HUDEP-2 (cell line): ENCODE data around the gene QRFPR.
A peak's percentile ranks its signal among the peaks of the same experiment; 100 is the strongest.
"Not testable (repeated sequence)": the region's sequence is repeated elsewhere in the genome, so short reads cannot be mapped to it uniquely, and the experiment has no call there.

Experiments used
- DNase-seq, 76 experiments: peaks; one replicate each; lab custom pipeline; 2025; ENCODE audit not compliant: unreplicated experiment in 76 of 76; lab: John Stamatoyannopoulos, UW

QRFPR gene

DNA sequence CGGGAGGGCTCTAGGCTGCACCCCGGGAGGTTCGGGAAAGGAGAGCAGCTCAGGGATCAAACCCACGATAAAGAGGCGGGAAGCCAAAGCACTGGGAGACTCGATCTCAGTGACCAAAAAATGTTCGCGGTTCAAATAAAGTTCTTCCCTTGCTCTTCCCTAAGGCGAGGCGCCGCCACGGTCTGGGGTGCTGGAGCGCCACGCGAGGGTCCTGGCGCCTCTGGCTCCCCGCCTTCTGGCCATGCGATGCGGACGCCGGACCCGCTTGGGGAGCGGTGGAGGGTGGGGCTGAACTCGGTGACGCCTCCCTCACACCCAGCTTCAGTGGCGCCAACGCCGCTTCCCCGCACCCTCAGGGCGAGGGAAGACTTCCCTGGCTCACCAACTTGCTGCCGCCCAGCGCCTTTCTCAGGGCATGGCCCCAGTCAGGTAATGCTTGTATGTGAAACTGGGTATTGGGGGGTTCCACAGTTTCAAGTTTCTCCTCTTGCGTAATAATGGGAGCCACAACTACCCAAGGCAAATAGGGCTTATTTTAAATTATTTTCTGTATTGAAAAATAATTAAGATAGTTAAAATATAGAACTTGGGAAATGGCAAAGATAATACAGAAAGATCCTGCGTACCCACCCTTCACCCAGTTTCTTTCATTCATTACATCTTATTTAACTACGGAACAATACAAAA is at the start of gene QRFPR:
Gene QRFPR, minus strand, starts transcription at position 243 of the 687 bp plus-strand sequence. CDS start 371 bp downstream, outside the sequence.
- DNase-seq = peak in 3 of 76 experiments; percentile 1 to 8 (median 4)

DNA sequence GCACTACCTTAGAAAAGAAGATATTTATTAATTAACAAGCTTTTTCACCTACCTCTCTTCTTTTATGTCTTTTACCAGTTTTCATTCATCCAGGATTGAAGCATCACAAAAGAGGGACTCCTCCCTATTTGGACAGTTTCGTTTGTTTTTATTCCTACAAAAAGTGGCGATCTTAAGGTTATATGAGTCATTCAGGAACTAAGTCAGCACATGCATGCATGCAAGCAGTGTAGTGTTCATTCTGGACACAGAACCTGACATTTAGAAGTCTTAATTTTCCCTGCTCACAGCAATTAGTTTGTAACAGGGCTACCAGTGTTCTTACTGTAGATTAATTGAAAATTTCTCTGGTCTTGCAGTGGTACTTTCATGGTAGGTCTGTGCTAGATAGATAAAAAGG is 47.9 kb upstream of the QRFPR start:
- no peak for DNase-seq

DNA sequence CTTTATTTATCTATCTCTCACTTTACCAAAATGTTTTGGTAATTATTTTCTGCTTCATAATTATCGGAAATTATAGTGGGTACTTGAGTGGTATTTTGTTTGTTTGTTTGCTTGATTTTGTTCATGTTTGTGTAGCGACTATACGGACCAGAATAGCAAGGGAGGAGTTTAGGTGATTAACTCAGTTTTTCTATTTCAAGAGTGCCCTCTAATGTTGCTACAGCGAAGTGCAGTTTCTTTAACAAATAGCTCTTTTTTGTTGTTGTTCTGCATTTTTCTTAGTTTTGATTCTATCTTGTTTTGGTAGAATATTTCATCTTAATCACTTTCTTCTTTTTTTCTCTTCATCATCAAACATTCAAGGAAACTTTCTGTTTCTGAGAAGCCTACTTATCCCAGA is 40.8 kb upstream of the QRFPR start:
- peak in 1 of 76 experiments; percentile 2 for DNase-seq

DNA sequence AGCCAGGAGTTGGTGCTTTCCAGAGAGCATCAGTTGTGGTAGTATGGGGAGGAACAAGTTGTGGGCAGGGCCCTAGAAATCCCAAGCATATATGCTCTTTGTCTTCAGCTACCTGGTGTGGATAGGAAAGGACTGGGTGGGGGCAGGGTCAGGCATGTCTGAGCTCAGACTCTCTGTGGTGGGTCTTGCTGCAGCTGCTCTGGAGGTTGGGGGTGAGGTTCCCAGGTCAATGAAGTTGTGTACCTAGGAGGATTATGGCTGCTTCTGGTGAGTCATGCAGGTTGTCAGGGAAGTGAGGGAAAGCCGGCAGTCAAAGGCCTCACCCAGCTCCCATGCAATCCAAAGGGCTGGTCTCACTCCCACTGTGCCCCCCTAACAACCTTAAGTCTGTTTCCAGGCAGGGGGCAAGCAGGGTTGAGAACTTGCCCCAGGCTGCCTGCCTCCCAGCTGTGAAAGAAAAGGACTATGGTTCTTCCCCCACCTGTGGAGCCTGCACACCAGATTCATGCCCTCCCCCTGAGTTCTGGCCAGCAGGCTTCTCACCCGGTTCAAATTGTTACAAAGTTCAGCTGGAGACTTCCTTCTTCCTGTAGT is 30.4 kb upstream of the QRFPR start:
- no peak for DNase-seq

DNA sequence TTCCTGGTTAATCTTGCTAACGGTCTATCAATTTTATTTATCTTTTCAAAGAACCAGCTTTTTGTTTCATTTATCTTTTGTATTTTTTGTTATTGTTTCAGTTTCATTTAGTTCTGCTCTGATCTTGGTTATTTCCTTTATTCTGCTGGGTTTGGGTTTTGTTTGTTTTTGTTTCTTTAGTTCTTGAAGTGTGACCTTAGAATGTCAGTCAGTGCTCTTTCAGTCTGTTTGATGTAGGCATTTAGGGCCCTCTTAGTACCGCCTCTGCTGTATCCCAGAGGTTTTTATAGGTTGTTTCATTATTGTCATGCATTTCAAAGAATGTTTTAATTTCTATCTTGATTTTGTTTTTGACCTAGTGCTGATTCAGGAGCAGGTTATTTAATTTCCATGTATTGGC is 27.7 kb upstream of the QRFPR start:
- not testable (repeated sequence) for DNase-seq

DNA sequence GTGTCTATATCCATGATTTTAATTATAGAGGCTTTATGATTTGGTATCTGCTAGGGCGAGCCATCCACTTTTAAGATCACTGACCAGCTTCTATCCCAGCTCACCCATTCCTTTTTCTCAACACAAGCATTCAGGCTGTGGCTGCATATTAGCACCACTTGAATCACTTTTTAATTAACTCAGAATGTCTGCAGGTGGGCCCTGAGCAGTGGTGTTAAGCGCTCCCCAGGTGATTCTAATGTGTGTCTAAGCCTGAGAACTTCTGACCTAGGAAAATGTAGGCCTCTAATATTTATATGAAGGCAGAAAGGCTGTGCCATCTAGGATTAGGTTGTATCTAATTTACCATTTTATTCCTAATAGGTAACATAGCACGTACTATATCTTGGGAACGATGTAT is 19.8 kb upstream of the QRFPR start:
- no peak for DNase-seq

DNA sequence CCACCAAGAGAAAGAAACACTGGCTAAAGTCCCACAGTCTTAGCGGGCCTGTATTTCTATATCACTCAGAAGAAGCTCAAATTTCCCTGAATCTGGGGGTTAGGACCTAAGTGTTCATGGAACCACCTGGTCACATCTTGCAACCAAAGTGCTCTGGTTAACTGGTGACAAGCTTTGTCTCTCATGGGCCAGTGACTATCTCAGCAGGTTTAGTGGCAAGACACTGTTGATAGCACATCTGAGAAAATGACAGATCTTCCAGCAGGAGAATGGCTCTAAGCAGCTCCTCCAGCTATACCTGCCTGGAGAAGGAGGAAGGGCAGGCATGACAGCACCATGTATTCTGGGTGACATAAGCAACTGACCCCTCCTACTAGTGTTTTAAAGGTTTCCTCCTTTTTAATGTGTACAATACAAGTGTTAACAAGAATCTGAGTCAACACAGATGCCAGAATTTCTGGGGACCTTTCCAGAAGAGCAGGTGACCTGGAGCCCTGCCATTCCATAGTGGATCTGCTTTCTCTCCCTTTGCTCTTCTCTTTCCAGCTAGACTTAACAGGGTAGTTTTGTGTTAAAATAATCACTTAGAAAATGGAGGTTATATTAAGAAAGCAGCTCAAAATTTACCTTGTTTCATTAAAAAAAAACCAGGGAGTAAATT is 17.3 kb upstream of the QRFPR start:
- no peak for DNase-seq

DNA sequence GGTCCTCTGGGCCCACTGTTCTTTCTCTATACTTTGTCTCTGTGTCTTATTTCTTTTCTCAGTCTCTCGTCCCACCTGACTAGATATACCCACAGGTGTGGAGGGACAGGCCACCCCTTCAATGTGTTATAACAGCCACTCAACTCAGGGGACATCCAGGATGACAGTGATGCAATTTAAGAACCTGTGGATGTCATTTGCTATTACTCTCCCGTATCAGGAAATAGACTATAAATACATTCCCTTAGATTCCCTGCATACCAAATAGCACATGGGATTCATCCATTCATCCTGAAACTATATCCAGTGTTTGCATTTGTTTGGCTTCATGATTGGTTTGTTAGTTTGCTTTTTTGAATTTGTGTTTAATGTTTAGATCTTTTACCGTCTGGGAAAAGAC is 16.6 kb upstream of the QRFPR start:
- no peak for DNase-seq

DNA sequence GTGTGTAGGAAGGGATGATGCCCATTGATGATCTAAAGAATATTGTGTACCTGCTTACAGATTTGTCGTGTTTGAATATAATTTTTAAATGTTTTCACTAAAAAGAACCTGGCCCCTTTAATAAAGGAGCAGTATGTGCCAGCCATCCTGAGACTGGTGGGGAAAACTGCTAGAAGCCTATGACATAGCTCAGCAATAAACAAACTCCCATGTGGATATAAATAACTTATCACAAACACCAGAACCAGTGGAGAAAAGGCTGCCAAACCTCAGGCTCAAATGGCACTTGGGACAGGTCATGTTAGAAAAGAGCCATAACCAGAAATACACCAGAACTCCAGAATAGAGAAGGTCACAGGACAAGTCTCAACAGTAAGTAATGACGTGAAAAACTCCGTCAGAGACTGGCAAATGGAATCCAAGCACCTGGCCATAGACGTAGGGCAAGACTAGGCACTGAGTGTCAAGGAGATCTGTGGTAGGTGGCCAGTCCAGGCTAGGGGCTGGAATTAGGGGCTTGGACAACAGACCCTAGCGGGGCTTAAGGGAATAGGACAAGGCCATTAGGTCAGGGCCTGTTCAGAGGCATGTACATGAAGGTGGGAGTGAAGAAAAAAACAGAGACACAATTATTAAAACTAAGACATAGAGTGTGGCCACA is 11.7 kb upstream of the QRFPR start:
- no peak for DNase-seq

DNA sequence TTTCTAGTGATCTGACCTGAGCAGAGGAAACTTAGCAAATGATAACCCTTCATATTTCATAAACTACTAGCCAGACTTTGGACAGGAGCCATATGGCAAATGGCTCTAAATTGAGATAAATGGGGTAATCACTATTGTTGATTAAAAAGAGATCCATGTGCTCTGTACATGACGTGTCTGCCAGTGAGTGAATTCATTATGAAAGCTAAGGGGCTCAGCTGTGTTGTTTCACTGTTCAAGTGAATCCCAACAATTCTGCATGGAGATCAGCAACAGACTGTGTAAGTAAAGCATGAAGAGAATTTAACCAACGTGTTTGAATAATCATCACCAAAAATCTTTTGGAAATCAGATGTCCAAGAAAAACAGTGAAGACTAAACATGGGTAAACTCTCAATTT is 9.5 kb upstream of the QRFPR start:
- DNase-seq = no peak

DNA sequence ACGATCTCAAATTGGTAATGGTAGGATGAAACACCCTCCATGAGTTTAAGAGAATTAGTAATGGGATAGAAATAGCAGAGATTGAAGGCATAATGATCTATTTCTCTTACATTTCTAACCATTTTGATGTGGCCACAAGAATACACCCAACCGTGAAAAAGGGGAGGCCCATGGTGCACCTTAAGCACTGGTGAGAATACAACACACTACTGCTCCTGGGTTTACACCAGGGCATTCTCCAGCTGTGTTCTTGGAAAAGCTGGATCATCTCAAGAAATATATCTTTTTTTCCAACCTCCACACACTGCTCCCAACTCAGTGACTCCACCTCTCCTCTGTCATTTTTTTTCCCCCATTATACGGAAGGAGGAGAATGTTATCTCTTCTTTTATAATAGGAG is 1.5 kb downstream of the QRFPR start:
- DNase-seq = no peak

DNA sequence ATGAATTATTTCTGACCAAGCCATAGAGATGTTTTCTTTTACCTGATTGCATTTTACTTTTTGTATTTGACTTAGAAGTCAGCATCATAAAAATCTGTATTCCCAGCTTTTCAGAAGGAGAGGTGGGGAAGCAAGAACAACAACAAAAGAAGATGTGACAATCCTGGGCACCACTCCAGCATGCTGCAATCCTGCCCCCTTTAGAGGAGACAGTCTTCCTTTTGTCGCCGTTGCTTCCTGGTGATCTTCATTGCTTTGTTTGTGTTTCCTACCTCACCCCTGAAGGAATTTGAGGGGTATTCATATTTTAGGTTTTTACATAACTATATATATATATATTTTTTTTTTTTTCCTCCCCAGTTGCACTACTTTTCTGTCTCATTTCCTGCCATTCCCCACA is 3.7 kb downstream of the QRFPR start:
- no peak for DNase-seq

DNA sequence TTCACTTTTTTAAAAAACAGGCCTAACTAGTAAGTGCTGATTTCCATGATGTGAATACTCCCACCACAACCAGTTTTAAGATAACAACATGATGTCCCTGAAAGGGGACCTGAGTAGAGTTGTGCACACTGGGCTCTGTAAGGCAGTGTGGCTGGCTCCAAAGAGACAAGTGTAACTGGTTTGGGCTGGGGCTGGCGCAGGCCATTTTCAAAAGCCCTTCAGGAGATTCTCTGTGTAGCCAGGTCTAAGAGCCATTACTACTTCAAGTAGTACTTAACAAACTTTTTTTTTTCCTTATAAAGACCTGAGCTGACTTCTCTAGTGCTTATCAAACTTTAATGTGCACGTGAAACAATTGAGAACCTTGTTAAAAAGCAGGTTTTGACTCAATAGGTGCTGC is 4.3 kb downstream of the QRFPR start:
- DNase-seq = no peak

DNA sequence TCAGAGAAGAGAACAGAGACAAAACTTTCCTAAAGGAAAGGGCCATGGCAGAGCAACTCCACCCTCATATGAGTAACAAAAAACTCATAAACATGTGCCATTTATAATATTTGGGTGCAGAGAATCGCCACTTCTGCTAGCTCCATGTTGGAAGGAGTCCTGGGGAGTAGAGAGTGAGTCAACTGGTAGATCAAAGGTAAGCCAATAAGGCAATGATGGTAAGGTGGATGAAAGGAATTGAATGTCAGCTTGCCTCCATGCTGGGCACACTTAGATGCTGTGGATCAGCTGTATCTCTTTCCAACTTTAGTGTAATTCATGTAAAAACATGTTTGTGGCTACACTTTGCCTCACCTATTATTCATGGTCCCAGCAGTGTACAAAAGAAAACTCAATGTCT is 4.7 kb downstream of the QRFPR start:
- no peak for DNase-seq

DNA sequence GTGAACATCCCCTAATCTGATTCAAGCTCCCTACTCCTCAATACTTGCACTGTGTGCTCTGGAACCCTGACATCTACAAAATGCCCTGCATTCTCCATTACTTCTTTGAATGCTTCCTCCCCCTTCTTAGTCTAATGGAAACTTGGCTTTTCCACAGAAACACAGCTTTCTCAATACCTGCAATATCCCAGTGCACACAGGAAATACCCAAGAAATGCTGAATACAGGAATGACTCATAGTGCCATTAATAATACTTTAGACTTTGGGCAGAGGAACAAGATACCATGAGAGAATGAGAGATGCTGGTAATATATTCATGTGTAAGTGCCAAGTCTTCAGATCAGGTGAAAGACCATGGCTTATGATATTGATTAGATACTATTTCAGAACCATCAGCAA is 5.6 kb downstream of the QRFPR start:
- DNase-seq = no peak

DNA sequence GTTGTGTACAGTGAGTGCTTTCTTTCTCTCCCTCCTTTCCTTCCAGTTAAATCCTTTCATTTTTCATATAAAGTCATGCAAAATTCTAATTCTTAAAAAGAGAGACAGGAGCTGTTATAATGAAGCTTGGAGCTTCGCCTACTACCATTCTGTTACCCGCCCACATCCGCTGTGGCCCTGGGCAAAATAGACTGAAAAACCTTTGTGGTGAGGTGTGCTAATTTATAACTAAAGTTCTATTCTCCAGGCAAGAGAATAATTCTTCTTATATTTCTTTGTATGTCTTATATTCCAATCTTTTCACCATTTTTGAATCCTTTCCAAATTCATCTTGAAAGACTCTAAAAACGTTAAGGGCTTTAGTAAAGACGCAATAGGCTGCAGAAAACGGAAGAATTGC is 7.0 kb downstream of the QRFPR start:
- no peak for DNase-seq

DNA sequence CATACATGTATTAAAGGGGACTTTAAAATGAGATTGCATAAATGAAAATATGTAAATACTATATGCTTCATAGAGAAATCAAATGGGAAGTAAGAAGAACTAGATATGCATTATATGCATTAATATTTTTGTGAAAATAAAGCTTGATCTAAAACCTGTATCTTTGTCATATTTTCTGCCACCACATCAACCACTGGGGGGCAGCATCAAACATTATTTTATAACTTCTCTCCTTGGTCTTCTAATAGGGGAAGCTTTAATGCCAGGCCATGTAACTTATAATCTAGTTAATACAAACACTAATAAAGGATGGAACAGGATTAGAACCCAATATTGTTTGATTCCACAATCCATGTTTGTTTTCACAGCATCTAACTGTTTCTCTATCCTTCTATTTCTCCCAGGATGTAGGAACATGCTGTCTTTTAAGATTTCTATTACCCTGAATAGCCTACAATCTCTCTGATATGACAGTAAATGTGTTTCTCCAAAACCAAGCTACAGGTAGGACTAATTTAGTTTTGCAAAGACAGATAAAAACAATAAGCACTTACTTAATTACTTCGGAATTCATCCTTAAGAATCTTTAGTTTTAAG is 10.0 kb downstream of the QRFPR start:
- DNase-seq = peak in 15 of 76 experiments; percentile 0 to 35 (median 12)

DNA sequence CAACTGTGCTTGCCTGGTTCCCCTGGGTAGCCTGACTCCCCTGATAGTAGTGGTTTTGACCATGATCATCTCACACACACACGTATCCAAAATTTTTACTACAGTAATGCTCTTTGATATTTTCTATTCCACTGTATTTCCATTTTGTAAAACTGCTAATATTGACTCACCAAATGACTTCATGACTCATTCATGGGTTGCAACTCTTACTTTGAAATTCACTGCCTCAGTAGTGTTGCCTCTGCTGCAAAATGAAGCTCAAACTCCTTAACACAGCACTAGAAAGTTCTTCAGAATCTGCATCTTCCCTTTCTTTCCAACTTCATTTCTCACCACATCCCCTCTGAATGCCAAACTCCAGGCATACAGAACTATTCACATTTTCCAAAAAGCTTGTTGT is 20.3 kb downstream of the QRFPR start:
- DNase-seq = no peak

DNA sequence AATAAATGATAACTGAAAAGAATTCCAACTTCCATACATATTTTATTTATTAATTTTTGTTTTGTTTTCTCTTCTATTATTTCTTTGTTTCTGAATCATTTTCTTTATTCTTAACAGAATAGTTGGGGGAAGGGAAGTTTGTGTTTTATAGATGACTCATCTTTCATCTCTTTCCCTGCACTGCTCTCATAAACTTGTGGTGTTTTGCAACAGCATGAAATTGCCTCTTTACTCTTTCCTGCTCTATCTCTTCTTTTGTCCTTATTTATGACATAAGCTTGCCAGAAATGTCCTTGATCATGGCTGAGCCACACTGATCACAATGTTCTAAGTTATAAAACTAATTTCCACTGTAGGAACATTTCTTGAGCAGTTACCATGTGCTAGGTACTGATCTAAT is 22.3 kb downstream of the QRFPR start:
- DNase-seq = no peak

DNA sequence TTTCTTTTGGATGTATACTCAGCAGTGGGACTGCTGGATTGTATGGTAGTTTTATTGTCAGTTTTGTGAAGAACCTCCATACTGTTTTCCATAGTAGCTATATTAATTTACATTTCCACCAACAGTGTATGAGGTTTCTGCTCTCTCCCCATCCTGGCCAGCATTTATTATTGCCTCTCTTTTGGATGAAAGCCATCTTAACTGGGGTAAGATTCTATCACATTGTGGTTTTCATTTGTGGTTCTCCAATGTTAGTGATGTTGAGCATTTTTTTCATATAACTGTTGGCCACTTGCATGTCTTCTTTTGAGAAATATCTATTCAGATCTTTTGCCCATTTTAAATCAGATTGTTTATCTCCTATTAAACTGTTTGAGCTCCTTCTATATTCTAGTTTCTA is 27.6 kb downstream of the QRFPR start:
- peak in 1 of 76 experiments; percentile 0 for DNase-seq

DNA sequence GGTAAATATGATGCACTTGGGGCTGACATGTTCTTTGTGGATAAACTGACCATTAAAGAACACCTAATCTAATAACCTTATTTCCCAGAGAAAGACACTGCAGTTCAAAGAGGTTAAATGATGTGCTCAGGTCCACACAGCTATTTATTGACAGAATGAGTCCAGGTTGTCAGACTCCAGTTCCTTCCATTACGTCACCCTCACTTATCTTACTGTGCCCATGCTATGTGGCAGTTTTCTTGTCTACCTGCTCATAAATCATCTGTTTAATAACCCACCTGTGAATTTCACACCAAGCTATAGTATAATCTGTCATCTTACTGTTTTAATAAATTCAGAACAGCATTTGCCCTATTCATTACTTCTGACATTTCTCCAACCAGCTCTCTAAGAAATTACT is 36.7 kb downstream of the QRFPR start:
- no peak for DNase-seq
